Measurements from ENCODE around the gene EMX2.

Gene EMX2

DNA sequence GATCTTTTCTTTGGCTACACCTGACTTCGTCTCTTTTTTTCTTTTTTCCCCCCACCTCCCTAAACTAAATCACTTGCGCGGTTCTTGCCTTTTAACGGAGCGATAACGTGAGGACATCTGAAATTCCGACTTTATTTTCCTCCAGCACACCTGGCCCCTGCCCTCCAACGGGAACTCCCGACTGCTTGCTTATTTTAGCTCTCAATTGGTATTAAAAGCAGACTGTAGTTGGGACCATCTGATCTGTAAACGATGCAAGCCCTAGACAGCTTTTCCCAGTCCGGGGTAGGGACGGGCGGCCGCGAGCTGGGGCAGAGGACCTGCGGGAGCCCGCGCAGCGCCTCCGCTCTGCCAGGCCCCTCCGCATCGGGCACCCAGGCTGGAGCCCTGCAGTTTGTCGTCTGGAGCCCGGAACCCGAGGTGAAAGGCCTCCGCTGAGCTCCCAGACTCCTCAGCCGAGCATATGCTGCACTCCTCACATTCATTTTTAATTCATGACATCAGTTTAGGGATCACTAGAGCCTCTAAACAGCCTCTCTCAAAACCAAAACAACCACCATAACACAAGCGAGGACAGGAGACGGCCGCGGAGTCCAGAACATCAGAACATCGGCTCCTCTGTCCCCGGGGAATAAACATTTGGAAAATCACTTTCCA lies 10.0 kb upstream of the EMX2 start:
- no peak for DNase-seq

GRCh38 chr10:117533507-117534281 lies 8.9 kb upstream of the EMX2 start:
- no peak for DNase-seq

GRCh38 chr10:117534321-117535297 lies 7.9 kb upstream of the EMX2 start:
- DNase-seq, result no peak

- no peak for DNase-seq
Observed at GRCh38 chr10:117535298-117536071, 7.1 kb upstream of the EMX2 start.

GRCh38 chr10:117536072-117536865 lies 6.3 kb upstream of the EMX2 start:
- DNase-seq, result no peak

- DNase-seq, result no peak
Observed at GRCh38 chr10:117536866-117537435, 5.6 kb upstream of the EMX2 start.

DNA sequence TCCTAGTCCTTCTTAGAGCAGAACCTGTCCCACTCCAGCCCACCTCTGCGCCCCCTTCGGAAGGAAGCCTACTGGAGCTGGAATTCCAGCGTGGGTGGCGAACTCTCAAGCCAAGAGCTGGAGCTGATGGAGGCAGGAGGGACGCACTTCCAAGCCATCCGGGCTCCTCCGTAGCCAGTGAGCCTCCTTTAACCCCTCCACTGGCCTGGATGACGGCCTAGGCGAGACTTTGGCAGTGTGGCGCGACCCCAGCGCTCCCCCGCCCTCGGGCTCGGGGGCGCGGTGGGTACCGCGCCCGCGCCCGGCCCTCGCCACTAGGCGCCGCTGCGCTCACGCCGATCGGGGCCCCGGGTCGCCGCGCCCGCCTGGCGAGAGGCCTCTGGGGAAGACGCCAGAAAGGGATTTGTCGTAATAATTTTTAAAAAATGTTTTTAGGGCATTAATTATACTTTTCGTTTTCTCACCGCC lies 5.1 kb upstream of the EMX2 start:
- no peak for DNase-seq

DNA sequence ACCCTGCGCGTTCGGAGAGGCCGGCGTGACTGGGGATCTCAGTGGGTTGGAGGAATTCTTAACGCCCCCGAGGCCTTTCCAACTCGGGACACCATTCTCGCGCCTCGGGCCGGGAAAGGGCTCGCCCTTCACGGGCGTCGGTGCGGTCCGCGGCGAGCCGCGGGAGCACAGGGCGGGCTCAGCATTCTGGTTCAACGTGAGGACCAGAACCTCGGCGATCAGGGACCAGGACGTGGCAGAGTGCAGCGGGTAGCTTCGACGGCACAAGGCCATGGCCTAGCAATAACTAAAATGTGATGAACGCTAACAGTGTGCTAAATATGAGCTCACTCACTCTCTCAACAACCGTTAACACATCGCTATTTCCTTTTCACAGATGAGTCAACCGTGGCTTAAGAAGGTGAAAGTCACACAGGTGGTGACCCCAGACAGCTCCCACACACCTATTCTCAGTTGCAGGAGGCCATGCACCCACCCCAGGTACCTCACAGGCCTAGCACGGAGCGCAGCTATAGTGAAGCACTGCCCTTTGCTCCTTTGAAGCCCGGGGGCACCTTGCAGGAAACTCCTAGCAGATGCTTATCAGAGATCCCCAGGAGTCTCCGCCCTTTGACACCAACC lies 4.5 kb upstream of the EMX2 start:
- DNase-seq, result no peak

DNA sequence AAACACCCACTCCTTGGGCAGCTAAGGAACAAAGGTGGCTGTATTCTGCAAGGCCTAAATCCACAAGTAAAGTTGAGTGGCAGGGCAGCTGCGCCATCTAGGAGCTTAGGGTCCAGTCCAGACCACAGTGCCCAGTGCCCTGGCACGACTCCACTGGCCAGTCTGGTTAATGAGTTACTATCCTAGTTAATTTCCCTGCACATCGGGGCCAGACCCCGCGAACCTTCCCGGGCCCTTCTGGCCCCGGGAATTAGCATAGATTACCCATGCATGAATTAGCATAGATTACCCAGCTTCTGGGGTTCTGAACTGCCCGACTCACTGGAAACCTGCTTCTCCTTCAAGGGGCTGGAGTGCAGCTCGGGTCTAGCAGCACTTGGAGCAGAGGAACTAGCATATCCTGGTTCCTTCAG lies 3.2 kb upstream of the EMX2 start:
- no peak for DNase-seq

GRCh38 chr10:117539903-117540639 lies 2.5 kb upstream of the EMX2 start:
- no peak for DNase-seq

DNA sequence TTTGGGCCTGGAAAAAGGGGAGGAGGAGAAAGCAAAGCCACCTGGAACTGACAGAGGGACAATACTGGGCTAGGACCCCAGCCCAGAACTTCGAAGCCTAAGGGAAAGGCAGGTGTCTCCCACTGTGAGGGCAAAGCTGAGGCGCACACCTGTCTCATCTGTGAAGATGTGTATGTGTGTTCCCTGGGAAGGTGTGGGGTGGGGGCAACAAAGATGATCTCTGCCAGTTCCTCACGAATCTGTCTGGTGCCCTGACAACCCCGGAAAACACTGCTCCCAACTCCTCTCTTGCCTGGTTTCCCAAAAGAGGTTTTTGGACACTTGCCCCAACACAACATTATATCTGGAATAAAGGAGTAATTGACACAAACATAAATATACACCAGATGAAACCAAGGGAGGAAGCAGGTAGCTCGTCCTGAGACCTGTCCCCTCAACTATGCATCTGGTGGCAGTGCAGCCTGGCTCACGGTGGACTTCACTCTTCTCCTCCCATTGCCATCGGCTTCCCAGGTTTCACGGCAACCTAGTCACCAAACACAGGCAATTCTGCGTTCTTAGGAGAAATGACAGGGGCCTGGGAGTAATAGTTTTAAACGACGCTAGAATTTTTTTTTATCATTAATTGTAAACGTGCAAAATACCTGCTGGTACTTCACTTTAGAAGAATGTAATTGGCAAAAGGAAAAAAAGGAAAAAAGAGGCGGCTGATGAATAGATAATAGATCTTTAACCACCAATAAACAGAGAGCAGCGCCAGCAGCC lies 1.7 kb upstream of the EMX2 start:
- no peak for DNase-seq

- DNase-seq, result no peak
Observed at GRCh38 chr10:117541405-117541908, 1.1 kb upstream of the EMX2 start.

- no peak for DNase-seq
Observed at GRCh38 chr10:117541909-117542705, 439 bp upstream of the EMX2 start.

GRCh38 chr10:117543225-117544003 lies 868 bp downstream of the EMX2 start:
- no peak for DNase-seq

DNA sequence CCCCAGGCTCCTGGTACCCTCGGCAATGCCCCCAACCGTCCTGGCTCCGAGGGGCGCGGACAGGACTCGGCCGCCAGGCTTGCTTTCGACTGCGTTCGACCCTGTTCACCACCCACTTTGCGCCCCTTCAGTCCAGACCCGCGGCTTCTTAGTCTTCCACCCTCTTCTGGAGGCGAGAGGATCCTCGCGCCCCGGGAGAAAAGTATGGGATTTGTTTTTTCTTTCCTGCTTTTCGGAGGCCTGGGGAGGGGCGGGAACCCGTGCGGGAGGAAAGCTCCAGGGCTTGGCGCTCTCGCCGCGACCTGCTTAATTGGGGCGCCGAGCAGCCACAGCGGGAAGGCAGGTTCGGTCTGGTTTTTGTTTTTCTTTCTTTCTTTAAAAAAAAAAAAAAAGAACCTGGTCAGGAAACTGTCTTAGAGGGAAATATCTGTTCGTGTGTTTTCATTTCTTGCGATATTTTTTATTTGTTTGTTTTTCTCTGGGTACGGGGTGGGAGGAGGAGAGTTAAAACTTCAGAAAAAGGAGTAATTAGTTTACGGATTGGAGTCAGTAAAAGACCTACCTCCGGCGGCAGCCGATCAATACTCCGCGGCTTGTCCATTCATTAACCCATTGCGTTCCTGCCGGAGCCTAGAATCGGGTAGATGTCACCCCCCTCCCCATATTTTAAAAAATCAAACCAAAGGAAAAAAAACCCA lies 1.6 kb downstream of the EMX2 start:
- DNase-seq, result no peak

GRCh38 chr10:117544711-117545140 lies 2.2 kb downstream of the EMX2 start:
- DNase-seq, result no peak
